ENCODE data around the gene MAP4K4. TPM values are rescaled to one million over a fixed set of nuclear protein-coding genes. Genes with fewer than 3 reads are reported as not detected.

Gene MAP4K4
- total and polyA plus RNA-seq, 2 of the 4 experiments (the other 2 are of a cell fraction): 89.4 to 124 TPM

- Histone ChIP-seq H3K36me3 (ENCODE audit: control insufficient read depth, insufficient read depth, low read length) (peaks cover 22% of the 10 kb centered on the region), H3K14ac (replicated peaks; ENCODE audit: low read depth, low read length) (no peak overlapping the region), H3K4me1 (ENCODE audit: control insufficient read depth, insufficient read depth, low read length) (0 out of 2 replicates have a peak, but pooled peaks cover 3% of the 10 kb centered on the region), H4K91ac (ENCODE audit: insufficient read depth, low read depth, low read length) (no peak overlapping the region), H3K4ac (ENCODE audit: low read depth, low read length) (no peak overlapping the region), H3K79me1 (ENCODE audit: low read depth in 1 of 2, low read length in 2 of 2) (peaks cover 23 to 49% of the 10 kb centered on the region in 2 experiments), H4K5ac (ENCODE audit: low read depth, low read length) (no peak overlapping the region), H3K18ac (ENCODE audit: low read depth, low read length) (no peak overlapping the region), H4K8ac (ENCODE audit: low read depth in 2 of 2, low read length in 2 of 2) (no peak overlapping the region), H2BK5ac (ENCODE audit: low read depth, low read length, poor library complexity, severe bottlenecking) (no peak overlapping the region), H3K9ac (ENCODE audit: low read depth, low read length) (no peak overlapping the region), H3K56ac (ENCODE audit: extremely low read depth, insufficient read depth, low read length) (no peak overlapping the region), H3K27ac (ENCODE audit: insufficient read depth, low read length) (no peak overlapping the region), H3K23ac (ENCODE audit: low read depth, low read length) (no peak overlapping the region), H4K20me1 (ENCODE audit: insufficient read depth, low read length) (no peaks in the 10 kb centered on the region), H3K4me3 (ENCODE audit: insufficient read depth, low read depth, low read length) (no peak overlapping the region), H2BK15ac (ENCODE audit: low read depth, low read length) (no peak overlapping the region), H3K9me1 (ENCODE audit: insufficient read depth, low read length) (no peaks in the 10 kb centered on the region), H3K27me3 (ENCODE audit: control insufficient read depth, insufficient read depth, low read length) (no peaks in the 10 kb centered on the region), H2AK9ac (replicated peaks; ENCODE audit: low read depth, low read length, poor library complexity) (no peak overlapping the region), H2AFZ (replicated peaks; ENCODE audit: low read length, poor library complexity) (no peak overlapping the region), H2BK20ac (ENCODE audit: low read depth, low read length) (no peak overlapping the region), H2AK5ac (ENCODE audit: low read depth, low read length) (no peak overlapping the region), H3K4me2 (ENCODE audit: low read depth, low read length) (no peak overlapping the region), H3K9me3 (ENCODE audit: control insufficient read depth, insufficient read depth, low read length) (no peaks in the 10 kb centered on the region), H2BK120ac (ENCODE audit: low read depth, low read length) (no peak overlapping the region)
- TF ChIP-seq BHLHE40 (IDR thresholded peaks at IDR 0.05; ENCODE audit: low read depth, low read length) (no peak), SMC3 (IDR thresholded peaks at IDR 0.05; ENCODE audit: low read depth, low read length) (no peak), MXI1 (IDR thresholded peaks at IDR 0.05; ENCODE audit: borderline replicate concordance, low read depth, low read length) (no peak), RFX5 (IDR thresholded peaks at IDR 0.05; ENCODE audit: low read depth, low read length) (no peak), RAD21 (IDR thresholded peaks at IDR 0.05; ENCODE audit: low read length) (no peak), MAZ (IDR thresholded peaks at IDR 0.05; ENCODE audit: borderline replicate concordance, low read depth, low read length) (no peak), POLR2A (IDR thresholded peaks at IDR 0.05; ENCODE audit: low read depth, low read length) (no peak), MAFK (IDR thresholded peaks at IDR 0.05; ENCODE audit: low read depth, low read length) (no peak), ELK1 (IDR thresholded peaks at IDR 0.05; ENCODE audit: borderline replicate concordance, low read depth, low read length) (no peak), USF2 (IDR thresholded peaks at IDR 0.05; ENCODE audit: low read depth, low read length) (no peak), CEBPB (IDR thresholded peaks at IDR 0.05; ENCODE audit: low read depth, low read length) (no peak), FOS (IDR thresholded peaks at IDR 0.05; ENCODE audit: low read depth, low read length) (no peak), NFE2L2 (IDR thresholded peaks at IDR 0.05; ENCODE audit: low read depth, low read length) (no peak), CTCF (conservative IDR thresholded peaks at IDR 0.05; ENCODE audit: low read depth, low read length) (no peak), CHD1 (IDR thresholded peaks at IDR 0.05; ENCODE audit: low read depth, low read length) (no peak)
- no CpG with 5 or more reads among the region's 4 CpGs for WGBS, 2 experiments (ENCODE audit: extremely low coverage in 2 of 2, insufficient read length in 1 of 2)
- POLR2A ChIA-PET (ENCODE audit: unreplicated experiment): no interaction called here
- DNase-seq (no peak), ATAC-seq (ENCODE audit: low read depth) (no peak)
- no TSS peak for BruUV-seq (replicated peaks)
- intact Hi-C loops (cut with micrococcal nuclease) (loop anchor here (5.0 to 10.0 kb wide), 2 partner anchors 124 to 472 kb away; partner anchors contain the start of gene IL18R1), in situ Hi-C loops (cut with MboI; ENCODE audit: low sequenced_read_pairs) (loop anchor here (10.0 kb wide), 3 partner anchors 292 to 562 kb away; no protein-coding TSS in a partner anchor), dilution Hi-C loops (cut with HindIII; ENCODE audit: low sequenced_read_pairs, unreplicated experiment) (no loop called here)
- CTCF ChIA-PET: interaction anchor here (0.7 to 2.0 kb wide), 12 partner anchors 11 to 561 kb away, joined by 3 to 10 read pairs (median 4); no protein-coding TSS in a partner anchor
These were observed 185.3 kb downstream of the MAP4K4 start for GRCh38 chr2:101882769-101883307.
